IPS-18c (cell line): ENCODE data around the gene TBC1D22A.

Experiments used
- H3K4me3 ChIP-seq: 2 replicates; pipeline ENCODE4 v1.7.0; 2013; ENCODE audit warnings: low read depth, mild to moderate bottlenecking, low read length, moderate library complexity; ENCODE audit not compliant: insufficient read depth
- H3K9me3 ChIP-seq: one replicate; pipeline ENCODE4 v1.6.1; 2013; ENCODE audit warnings: mild to moderate bottlenecking, low read length, moderate library complexity; ENCODE audit not compliant: control insufficient read depth, insufficient read depth

TBC1D22A gene

DNA sequence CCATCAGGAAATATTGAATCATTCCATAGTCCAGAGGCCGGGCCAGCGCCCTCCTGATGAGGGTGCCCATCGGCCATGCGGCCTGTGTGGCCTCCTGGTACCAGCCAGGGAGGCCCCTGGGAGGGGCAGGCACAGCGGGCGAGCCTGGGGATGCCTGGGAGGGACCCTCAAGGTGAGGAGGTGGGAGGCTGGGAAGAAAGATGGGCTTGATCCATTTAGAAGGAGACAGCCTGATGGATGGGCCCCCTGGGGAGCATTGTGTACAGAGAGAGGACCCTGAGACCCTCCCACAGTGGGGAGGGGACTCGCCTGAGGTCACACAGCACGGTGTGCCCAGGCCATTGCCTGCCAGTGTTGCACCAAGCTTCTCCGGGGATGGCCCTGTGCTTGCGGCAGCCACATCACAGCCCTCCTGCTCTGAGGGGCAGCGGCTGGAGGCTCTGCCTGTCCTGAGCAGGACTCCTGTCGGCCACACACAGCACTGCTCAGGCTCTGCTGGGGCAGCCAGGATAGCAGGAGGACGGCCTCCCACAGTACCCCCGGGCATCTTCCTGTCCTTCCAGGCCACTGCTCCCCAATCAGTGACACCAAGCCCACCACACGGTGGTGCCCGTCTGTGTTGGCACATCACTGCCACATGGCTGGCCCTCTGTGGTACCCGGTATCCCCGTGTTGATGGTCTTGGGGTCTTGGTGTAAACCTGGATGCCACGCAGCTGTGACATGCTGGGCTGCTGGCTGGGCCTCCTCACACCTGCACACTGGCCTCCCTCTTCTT is 290.0 kb downstream of the TBC1D22A start:
- H3K4me3 ChIP-seq, result no peak overlapping the region

DNA sequence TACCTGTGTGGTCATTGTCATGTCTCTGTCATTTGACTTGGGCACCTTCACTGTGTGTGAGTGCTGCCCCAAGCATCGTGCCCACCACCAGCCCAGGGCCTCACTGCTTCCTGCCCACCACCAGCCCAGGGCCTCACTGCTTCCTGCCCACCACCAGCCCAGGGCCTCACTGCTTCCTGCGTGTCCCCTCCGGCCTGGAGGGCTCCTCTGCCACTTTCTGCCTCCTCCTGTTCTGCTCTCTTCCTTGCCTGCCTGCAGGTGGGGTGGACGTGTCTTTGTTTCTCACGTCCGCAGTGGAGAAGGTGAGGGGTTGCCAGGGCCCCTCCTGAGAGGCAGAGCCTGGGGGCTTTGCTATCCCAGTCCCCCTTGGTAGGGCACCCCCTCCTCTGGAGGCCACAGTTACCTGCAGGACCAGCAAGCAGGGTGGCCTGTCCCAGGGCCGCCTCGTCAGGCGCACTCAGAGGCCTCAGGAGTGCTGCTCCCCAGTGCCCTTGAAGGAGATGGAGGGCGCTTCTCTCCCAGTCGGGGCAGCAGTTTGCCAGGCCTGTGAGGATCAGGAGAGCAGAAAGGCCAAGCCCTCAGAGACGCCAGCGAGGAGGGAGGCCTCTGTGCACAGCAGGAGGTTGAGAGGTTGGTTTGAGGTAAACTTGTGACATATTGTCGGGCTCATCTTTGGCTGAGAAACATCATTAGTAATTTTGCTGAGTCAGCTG is 290.7 kb downstream of the TBC1D22A start:
- Histone ChIP-seq H3K4me3 (no peak overlapping the region), H3K9me3 (no peaks in the 10 kb centered on the region)

More for the DNA sequence above, 290.0 kb downstream of the TBC1D22A start:
- H3K9me3 ChIP-seq, result peaks cover 3% of the 10 kb centered on the region

DNA sequence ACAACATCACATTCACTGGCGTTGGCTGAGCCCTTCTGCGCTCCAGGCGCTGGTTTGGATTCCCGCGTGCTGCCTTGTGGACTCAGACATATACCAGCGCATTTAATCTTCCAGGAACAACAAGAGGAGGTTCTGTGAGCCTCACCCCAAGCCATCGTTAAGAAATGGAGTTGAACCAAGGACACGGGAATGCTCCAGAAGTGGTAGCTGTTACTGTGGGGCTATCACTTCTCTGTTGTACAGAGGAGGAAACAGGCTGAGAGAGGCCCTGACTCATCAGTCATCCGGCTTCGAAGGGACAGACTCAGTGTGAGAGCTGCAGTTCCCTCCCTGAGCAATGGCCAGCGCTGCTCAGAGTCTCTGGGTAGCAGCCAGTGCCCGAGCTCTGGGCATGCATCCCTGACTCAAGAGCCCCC is 291.3 kb downstream of the TBC1D22A start:
- Histone ChIP-seq H3K4me3 (no peak overlapping the region), H3K9me3 (no peaks in the 10 kb centered on the region)

DNA sequence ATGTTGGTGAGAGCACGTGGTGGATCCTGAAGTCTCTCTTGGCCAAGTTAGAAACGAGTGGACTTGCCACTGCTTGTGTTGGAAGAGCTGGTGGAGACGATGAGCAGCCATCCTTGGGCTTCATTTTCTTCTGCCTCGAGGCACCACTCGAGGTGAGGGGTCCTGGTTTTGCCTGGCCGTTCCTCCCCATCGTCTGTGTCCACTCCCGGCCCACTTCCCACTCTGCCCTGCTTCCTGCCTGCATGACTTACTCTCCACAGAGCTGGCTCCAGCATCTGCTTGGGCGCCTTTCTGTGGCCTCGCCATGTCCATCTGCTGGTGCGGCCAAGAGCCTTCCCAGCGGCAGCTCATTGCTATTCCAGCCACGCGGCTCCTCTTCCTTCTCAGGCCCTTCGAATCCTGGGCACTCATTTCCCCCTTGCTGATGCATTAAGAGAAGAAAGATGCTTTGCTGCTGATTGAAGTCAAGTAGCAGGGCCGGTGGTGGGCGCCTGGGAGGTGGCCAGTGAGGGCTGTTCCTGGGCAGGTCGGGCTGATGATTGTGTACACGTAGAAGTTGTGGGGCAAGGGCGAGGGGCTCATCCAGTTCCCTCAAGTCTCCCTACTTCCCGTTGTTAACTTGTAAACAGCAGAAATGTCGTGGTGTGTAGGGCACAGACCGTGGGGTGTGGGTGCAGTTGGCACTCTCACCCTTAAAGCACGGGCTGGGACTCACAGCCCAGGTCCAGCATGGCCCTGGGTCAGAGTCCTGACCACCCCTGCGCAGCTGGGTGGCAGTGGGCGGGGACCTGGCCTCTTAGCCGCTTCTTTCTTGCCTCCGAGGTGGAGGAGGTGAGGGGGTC is 292.0 kb downstream of the TBC1D22A start:
- Histone ChIP-seq H3K9me3 (no peaks in the 10 kb centered on the region), H3K4me3 (no peak overlapping the region)

DNA sequence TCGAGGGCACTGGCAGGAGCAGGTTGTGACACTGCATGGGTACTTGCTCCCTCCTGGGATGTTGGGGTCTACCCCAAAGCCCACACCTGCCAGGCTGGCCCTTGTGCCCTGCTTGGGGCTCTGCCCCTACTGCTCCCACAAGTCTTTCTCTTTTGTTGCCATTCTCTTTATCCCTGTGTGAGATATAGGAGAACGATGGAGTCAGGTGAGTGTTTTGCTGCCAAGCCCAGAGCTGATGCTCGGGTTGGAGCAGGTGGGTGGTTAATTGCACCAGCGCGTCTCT is 292.6 kb downstream of the TBC1D22A start:
- no peak overlapping the region for H3K4me3 ChIP-seq
- H3K9me3 ChIP-seq, result no peaks in the 10 kb centered on the region

DNA sequence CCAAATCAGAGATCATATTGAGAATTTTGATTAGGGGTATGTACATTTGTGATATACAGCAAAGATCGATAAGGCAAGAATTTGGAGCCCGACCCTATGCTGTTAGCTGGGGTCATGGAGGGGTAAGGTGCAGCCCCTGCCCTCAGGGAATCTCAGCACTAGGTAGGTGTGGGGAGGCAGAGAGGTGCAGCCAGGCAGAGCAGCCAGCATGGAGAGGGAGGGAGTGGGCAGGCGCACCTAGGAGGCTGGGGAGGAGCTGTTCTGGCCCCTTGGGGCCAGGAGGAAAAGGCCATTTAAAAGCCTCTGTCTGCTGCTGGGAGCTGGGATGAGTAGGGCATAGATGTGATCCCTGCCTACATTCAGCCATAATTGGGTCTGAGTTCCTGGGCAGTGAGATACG is 293.0 kb downstream of the TBC1D22A start:
- no peak overlapping the region for H3K4me3 ChIP-seq
- no peaks in the 10 kb centered on the region for H3K9me3 ChIP-seq

DNA sequence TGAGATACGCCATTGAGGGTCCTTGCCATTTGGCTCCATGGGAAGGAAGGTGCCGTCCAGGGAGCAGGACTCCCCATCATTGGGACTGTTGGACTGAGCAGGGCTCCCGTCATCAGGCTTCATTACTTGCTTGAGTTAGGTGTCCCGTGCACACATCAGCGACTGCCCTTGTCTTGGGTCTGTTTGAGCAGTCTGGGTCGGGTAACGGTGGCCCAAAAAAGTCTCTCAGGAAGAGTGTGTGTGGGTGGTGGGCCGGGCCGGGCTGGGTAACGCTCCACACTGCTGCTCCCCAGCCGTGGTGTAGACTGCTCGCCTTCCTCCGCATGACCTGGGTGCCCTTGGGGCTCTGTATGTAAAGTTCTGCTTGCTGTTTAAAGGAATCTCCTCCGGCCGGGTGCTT is 293.5 kb downstream of the TBC1D22A start:
- Histone ChIP-seq H3K9me3 (no peaks in the 10 kb centered on the region), H3K4me3 (no peak overlapping the region)

DNA sequence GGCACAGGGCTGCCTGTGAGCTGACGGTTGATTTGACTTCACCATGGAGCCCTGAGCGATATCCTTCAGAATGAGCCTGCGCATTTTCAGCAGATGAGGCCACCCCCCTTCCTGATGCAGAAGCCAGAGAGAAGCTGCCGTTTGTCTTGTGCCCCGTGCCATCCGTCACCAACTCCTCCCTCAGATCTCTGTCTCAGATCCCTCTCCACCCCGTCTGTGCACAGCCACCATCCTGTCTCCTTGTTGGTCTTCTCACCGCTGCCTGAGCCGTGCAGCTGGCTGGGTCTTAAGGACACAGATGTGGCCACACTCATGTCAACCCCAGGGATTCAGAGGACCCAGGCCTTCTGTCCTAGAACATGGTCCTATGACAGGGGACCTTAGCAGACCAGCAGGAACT is 293.9 kb downstream of the TBC1D22A start:
- no peak overlapping the region for H3K4me3 ChIP-seq
- H3K9me3 ChIP-seq, result no peaks in the 10 kb centered on the region

DNA sequence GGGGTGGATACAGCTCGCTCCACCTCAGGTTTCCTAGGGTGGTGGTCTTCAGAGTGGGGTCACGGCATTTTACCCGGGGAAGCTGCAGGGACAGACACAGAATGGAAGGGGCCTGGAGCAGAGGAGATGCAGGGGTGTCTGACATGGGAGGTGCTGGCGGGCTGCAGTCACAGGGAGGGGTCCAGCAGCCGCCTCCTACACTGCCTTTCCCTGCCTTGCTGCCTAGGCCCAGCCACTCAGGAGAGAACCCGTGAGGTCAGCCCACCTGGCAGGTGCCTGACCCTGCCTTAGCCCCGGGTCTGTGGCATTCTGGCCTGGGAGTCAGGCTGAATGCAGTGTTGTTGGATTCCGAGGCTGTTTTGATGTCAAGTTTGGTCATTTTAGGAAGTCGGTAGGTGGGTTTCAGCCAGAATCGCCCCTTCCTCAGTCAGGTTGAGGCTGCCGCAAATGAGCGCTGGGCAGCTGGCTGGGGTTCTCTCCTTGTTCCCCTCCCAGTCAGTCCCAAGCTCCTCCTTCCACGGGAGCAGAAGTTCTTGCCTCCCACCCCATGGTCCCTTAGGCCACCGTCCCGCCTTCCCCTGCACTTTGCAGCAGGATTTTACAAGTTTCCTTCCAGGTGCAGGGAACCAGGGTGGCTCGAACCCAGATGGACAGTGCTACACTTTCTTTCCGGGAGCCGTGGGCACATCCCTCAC is 294.5 kb downstream of the TBC1D22A start:
- H3K4me3 ChIP-seq, result no peak overlapping the region

DNA sequence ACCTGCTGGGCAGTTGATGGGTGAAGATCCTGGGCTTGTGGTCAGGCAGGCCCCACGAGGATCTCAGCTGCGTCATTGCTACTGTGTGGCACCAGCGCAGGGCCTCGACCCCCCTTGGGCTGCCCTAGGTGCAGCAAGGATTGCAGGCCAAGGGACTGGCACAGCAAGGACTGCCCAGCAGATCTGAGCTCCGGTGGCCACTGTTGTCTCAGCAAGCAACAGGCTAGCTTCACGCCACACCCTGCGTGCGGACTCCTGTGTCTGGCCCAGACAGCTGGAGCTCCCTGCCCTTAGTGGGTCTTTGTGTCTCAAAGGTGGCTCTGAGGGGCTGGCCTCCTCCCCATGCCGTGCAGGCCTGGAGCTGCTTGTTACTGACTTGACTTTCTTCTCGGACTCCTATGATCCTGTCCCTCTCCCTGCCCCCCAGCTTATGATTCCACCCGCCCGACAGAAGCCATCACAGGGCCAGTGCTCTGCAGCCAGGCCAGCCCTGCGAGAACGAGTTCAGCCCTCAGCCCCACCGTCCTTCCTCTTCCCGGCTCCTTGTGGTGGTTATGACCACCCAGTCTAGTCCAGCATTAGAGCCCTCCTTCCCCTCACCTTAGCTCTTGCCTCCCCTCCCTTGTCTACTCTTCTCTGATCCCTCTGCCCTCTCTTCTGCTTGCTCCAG is 295.6 kb downstream of the TBC1D22A start:
- Histone ChIP-seq H3K4me3 (no peak overlapping the region), H3K9me3 (no peaks in the 10 kb centered on the region)

More for the DNA sequence above, 294.5 kb downstream of the TBC1D22A start:
- no peaks in the 10 kb centered on the region for H3K9me3 ChIP-seq

DNA sequence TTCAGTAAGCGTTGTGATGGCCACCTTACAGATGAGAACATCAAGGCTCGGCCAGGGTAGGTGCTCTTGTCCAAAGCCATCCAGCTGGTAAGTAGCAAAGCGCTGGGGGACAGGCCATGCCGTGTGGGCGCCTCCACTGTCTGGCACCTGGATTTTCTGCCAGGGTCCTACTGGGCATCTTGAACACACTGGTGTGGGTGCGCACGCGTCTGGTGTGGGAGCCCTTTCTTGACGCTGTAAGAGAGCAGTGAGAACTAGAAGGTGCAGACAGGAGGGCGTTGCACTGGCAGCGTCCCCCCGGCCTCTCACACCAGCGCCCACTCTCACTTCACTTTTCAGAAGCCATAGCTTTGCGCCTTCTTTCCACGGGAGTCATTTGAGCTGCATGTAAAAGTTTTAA is 296.6 kb downstream of the TBC1D22A start:
- Histone ChIP-seq H3K9me3 (no peaks in the 10 kb centered on the region), H3K4me3 (no peak overlapping the region)

DNA sequence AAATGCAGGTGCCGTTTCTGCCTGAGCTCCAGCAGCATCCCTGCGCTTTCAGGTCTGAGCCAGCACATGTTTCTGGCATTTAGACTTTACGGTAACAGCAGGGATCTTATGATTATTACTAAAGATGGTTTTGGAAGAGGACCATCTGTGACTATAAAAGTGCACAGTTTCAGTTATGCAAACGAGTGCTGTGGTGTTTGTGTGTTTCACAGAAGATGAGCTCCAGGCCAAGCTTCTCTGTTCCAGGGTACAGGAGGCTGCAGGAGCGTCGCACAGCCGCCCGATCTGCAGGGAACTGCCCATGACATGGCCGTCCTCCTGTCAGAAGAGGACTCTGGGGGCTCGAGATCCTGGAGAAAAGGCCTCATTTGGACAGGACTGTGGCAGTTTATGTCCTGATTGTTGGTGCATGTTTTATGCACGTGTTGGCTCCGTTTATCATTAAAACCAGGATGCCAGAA is 297.3 kb downstream of the TBC1D22A start:
- Histone ChIP-seq H3K9me3 (no peaks in the 10 kb centered on the region), H3K4me3 (no peak overlapping the region)

DNA sequence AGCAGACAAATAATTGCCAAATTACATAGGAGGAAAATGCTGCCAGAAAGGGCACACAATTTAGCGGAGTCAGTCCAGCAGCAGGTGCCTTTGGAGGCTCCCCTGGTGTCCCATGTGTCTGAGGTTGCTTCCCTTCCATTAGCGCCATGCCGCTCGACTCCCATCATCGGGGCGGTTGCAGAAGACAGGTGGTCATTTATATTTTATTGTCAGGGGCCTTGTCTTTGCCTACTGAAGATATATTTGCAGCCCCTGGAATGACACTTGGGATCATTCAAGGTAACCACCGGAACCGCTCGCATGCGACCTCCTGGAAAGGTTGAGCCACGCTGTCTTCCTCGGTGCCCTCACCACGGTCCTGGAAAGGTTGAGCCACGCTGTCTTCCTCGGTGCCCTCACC is 298.3 kb downstream of the TBC1D22A start:
- H3K9me3 ChIP-seq, result no peaks in the 10 kb centered on the region
- no peak overlapping the region for H3K4me3 ChIP-seq

DNA sequence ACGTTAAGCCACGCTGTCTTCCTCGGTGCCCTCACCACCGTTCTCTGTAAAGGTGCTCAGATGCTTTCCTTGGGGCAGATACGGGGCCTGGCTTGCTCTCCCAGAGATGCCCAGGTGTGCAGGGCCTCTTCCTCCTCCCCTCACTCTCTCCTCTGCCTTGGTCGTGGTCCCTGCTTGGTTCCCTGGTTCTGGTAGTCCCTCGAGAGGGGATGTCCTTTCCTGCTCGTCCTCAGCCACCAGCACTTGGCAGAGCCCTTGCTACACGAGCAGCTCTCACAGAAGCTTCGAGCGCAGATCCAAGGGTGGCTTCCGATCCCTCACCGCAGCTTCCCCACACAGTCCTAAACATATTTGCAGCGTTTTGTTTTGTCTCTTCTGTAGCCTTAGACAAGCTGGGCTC is 298.8 kb downstream of the TBC1D22A start:
- no peak overlapping the region for H3K4me3 ChIP-seq
- H3K9me3 ChIP-seq, result no peaks in the 10 kb centered on the region

DNA sequence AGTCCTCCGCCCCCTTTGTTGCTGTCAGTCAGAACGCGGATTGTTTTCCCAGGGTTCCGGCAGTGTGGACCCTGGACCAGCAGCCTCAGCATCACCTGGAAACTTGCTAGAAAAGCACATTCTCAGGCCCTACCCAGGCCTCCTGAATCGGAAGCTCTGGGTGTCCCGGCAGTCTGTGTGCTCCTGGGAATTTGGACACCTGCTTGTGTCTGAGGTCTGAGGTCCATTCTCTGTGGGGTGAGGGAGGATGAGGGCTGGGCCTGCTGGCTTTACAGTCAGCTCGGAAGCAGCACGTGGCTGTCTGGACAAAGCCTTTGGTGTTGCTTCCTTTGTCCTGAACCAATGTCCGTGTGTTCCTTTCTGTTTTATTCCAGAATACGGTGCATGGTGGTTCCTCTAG is 299.7 kb downstream of the TBC1D22A start:
- Histone ChIP-seq H3K9me3 (no peaks in the 10 kb centered on the region), H3K4me3 (no peak overlapping the region)

DNA sequence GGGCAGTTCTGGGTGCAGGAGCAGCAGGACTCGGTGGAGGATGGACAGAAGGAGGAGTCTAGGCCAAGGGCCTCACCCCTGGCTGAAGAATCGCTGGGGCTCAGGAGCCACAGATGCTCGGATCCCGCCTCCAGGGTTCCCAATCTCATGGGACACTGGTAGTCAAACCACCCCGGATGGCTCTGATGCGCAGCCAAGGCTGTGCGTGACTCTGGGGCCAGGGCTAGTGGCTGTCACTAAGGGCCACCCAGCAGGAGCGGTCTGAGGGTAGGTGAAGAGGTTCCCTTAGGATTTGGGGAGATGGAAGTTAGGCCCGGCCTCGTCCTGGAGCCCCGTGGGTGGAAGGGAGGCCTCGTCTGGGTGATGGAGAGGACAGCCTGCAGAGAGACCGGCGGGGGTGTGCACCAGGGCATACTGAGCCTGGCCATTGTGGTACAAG is 300.6 kb downstream of the TBC1D22A start:
- H3K9me3 ChIP-seq, result no peaks in the 10 kb centered on the region
- H3K4me3 ChIP-seq, result no peak overlapping the region

DNA sequence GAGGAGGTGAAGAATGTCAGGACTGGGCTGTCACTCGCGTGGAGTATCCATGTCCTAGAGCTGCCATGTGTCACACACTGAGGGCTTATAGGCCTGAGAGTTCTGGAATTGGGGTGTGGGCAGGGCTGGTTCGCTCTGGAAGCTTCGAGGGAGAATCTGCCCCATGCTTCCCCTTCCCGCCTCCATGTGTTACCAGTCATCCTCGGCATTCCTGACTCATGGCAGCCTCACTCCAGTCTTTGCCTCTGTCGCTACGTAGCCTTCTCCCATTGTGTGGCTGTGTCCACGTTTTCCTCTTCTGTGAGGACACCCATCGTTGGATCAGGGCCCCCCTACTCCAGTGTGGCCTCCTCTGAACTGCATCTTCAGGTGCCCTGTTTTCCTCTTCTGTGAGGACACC is 301.2 kb downstream of the TBC1D22A start:
- Histone ChIP-seq H3K4me3 (no peak overlapping the region), H3K9me3 (no peaks in the 10 kb centered on the region)
